Measurements from ENCODE around the gene LPAR3.

DNA sequence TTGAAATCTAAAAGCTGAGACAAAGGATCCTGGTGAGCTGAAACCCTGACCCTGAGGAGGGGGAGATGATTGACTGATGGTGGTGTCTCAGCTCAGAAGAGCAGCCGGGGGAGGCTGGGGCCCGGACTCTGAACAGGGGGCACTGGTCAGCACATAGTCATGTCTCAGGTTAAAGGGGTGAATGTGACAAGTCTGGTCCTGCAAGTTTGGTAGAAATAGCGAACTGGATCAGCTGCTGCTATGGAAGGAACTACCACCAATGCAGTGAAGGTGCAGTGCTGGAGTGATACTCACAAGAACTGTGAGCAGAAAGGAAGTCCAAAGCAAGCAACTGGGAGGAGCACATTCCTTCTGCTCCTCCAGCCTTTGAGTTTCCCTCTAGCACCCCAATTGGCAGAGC is 104.0 kb downstream of the LPAR3 start:
- TF ChIP-seq, protein P1, sequence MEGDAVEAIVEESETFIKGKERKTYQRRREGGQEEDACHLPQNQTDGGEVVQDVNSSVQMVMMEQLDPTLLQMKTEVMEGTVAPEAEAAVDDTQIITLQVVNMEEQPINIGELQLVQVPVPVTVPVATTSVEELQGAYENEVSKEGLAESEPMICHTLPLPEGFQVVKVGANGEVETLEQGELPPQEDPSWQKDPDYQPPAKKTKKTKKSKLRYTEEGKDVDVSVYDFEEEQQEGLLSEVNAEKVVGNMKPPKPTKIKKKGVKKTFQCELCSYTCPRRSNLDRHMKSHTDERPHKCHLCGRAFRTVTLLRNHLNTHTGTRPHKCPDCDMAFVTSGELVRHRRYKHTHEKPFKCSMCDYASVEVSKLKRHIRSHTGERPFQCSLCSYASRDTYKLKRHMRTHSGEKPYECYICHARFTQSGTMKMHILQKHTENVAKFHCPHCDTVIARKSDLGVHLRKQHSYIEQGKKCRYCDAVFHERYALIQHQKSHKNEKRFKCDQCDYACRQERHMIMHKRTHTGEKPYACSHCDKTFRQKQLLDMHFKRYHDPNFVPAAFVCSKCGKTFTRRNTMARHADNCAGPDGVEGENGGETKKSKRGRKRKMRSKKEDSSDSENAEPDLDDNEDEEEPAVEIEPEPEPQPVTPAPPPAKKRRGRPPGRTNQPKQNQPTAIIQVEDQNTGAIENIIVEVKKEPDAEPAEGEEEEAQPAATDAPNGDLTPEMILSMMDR (IDR thresholded peaks at IDR 0.05) = no peak
- TF ChIP-seq POLR2A (IDR thresholded peaks at IDR 0.05) = no peak
